ENCODE measurements around the gene RPL39. TPM values are rescaled to one million over a fixed set of nuclear protein-coding genes. Genes with fewer than 3 reads are reported as not detected.
A peak's percentile ranks its signal among the peaks of the same experiment; 100 is the strongest.

The RPL39 gene
- total and polyA plus RNA-seq, 10 of the 15 experiments (the other 5 are each of a cell fraction or from before 2014, with no cell fraction given) = 1,792 to 6,541 (median 3,667) TPM

GRCh38 chrX:119791437-119792231 is at the start of gene RPL39 (continued):
- peak; percentile 93; the same call in 1 of the 2 replicates for TF ChIP-seq TAF1 (IDR thresholded peaks at IDR 0.05; ENCODE audit: borderline replicate concordance, low read depth, low read length)
- TF ChIP-seq BCL11A (IDR thresholded peaks at IDR 0.05; ENCODE audit: low read depth, low read length) = no peak
- TF ChIP-seq DPF2 (IDR thresholded peaks at IDR 0.05) = no peak
- TF ChIP-seq ZNF217 (IDR thresholded peaks at IDR 0.05) = no peak
- peak; percentile 74 to 82 for TF ChIP-seq SRF (IDR thresholded peaks at IDR 0.05; ENCODE audit: low read depth in 2 of 2, low read length in 2 of 2)
- TF ChIP-seq, protein P1, sequence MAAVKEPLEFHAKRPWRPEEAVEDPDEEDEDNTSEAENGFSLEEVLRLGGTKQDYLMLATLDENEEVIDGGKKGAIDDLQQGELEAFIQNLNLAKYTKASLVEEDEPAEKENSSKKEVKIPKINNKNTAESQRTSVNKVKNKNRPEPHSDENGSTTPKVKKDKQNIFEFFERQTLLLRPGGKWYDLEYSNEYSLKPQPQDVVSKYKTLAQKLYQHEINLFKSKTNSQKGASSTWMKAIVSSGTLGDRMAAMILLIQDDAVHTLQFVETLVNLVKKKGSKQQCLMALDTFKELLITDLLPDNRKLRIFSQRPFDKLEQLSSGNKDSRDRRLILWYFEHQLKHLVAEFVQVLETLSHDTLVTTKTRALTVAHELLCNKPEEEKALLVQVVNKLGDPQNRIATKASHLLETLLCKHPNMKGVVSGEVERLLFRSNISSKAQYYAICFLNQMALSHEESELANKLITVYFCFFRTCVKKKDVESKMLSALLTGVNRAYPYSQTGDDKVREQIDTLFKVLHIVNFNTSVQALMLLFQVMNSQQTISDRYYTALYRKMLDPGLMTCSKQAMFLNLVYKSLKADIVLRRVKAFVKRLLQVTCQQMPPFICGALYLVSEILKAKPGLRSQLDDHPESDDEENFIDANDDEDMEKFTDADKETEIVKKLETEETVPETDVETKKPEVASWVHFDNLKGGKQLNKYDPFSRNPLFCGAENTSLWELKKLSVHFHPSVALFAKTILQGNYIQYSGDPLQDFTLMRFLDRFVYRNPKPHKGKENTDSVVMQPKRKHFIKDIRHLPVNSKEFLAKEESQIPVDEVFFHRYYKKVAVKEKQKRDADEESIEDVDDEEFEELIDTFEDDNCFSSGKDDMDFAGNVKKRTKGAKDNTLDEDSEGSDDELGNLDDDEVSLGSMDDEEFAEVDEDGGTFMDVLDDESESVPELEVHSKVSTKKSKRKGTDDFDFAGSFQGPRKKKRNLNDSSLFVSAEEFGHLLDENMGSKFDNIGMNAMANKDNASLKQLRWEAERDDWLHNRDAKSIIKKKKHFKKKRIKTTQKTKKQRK (IDR thresholded peaks at IDR 0.05; ENCODE audit: low read depth, low read length) = no peak
- peak; percentile 46 for TF ChIP-seq MYC (IDR thresholded peaks at IDR 0.05; ENCODE audit: insufficient read depth, insufficient read length, insufficient replicate concordance, low read length, severe bottlenecking)
- TF ChIP-seq POLR2AphosphoS5 (IDR thresholded peaks at IDR 0.05; ENCODE audit: low read length) = peak; percentile 98
- no peak for TF ChIP-seq HSF1 (IDR thresholded peaks at IDR 0.05; ENCODE audit: low read depth, low read length)
- peak in 1 of 2 experiments; percentile 50; a peak in 2 of 4 replicates for TF ChIP-seq IKZF2 (IDR thresholded peaks at IDR 0.05)
- peak; percentile 87; the same call in 1 of the 2 replicates for TF ChIP-seq PML (IDR thresholded peaks at IDR 0.05; ENCODE audit: low read length)
- TF ChIP-seq POLR2A (IDR thresholded peaks at IDR 0.05; ENCODE audit: low read depth, low read length) = peak; percentile 96
- TF ChIP-seq KDM1A (IDR thresholded peaks at IDR 0.05; ENCODE audit: borderline replicate concordance) = no peak
- no peak for TF ChIP-seq NFYB (IDR thresholded peaks at IDR 0.05; ENCODE audit: insufficient read depth, low read depth, low read length)
- TF ChIP-seq, protein P2, sequence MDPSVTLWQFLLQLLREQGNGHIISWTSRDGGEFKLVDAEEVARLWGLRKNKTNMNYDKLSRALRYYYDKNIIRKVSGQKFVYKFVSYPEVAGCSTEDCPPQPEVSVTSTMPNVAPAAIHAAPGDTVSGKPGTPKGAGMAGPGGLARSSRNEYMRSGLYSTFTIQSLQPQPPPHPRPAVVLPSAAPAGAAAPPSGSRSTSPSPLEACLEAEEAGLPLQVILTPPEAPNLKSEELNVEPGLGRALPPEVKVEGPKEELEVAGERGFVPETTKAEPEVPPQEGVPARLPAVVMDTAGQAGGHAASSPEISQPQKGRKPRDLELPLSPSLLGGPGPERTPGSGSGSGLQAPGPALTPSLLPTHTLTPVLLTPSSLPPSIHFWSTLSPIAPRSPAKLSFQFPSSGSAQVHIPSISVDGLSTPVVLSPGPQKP (IDR thresholded peaks at IDR 0.05; ENCODE audit: low read depth, low read length) = 0 out of 2 replicates have a peak, but pooled peaks have one; percentile 21
- TF ChIP-seq POU2F2 (IDR thresholded peaks at IDR 0.05; ENCODE audit: borderline replicate concordance, low read depth, low read length) = peak; percentile 62; the same call in 1 of the 3 replicates
- no peak for TF ChIP-seq MTA2 (IDR thresholded peaks at IDR 0.05; ENCODE audit: low read depth)
- no peak for TF ChIP-seq ASH2L (IDR thresholded peaks at IDR 0.05; ENCODE audit: borderline replicate concordance, low read depth)
- peak; percentile 67; the same call in 1 of the 2 replicates for TF ChIP-seq GABPA (IDR thresholded peaks at IDR 0.05; ENCODE audit: low read depth)
- TF ChIP-seq FOS (IDR thresholded peaks at IDR 0.05; ENCODE audit: borderline replicate concordance, extremely low read depth, insufficient read length) = no peak
